Activated T-helper 17 cell treated with anti-CD3 and anti-CD28 coated beads, Interleukin-2, amount 50 U/mL, for 72 hours (primary cell): ENCODE data around the gene SUSD4. TPM values are rescaled to one million over a fixed set of nuclear protein-coding genes. Genes with fewer than 3 reads are reported as not detected.

ENCODE experiments used
- ATAC-seq: fragments of 150-1000 bp; cut with Tn5 transposase; replicated peaks from 2 replicates; pipeline ENCODE4 v1.10.0; 2021; ENCODE audit warnings: mild to moderate bottlenecking, moderate library complexity
- H3K27ac Mint-ChIP-seq: one replicate; pipeline ENCODE4 v1.8.0; 2022; ENCODE audit warnings: mixed read lengths
- H3K27me3 Mint-ChIP-seq: one replicate; pipeline ENCODE4 v1.8.0; 2022; ENCODE audit warnings: mixed read lengths
- H3K36me3 Mint-ChIP-seq: one replicate; pipeline ENCODE4 v1.8.0; 2022; ENCODE audit warnings: low read depth, mild to moderate bottlenecking, mixed read lengths
- H3K4me1 Mint-ChIP-seq: one replicate; pipeline ENCODE4 v1.8.0; 2022; ENCODE audit warnings: mixed read lengths
- H3K4me3 Mint-ChIP-seq: one replicate; pipeline ENCODE4 v1.8.0; 2022; ENCODE audit warnings: mild to moderate bottlenecking, mixed read lengths
- H3K9me3 Mint-ChIP-seq: one replicate; pipeline ENCODE4 v1.8.0; 2022; ENCODE audit warnings: mixed read lengths
- total RNA-seq, 2 donors: library from RNA; stranded (reverse); gene quantifications; one replicate each; pipeline ENCODE4 v1.2.3, GENCODE V29; 2022

The SUSD4 gene
- total RNA-seq, 2 donors from 2014 or later: 0.11 to 0.42 TPM

DNA sequence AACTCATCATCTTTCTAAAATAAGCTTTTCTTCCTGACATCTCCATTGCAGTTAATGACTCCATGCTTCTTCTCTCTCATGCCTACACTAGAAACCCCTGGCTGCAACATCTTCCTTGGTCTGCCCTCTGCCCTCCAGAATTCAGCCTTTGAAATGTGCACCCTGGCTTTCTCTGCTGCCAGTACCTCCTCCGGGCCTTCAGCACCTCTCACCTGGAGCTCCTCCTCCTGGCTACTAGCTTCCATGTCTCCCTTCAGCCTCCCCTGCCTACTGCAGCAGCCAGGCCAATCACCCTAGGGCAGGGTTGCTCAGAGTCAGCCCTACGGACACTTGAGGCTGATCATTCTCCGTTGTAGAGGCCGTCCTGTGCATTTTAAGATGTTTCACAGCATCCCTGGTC lies 18.3 kb downstream of the SUSD4 start:
- Mint-ChIP-seq H3K4me1 (peaks cover 5% of the 10 kb centered on the region), H3K9me3 (no peaks in the 10 kb centered on the region), H3K36me3 (no peaks in the 10 kb centered on the region), H3K4me3 (no peak overlapping the region), H3K27me3 (no peaks in the 10 kb centered on the region), H3K27ac (no peak overlapping the region)
- no peak for ATAC-seq

DNA sequence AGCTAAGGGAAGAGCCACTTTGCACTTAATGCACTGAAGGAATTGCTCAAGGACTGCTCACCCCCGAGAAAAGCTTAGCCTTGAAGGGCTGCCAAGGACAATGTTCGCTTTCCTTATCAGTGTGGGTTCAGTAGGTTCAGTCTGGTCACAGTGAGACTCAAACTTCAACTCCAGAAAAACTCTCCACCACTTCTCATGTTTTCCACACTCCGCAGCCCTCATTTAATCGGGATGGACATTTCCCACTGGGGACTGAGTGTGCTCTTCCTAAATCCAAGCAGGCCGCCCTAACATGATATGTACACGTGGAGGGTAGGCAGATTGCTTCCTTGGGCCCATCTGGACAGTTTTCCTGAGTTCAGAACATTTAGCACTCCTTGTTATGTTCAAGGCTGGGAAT lies 19.5 kb downstream of the SUSD4 start:
- no peak overlapping the region for H3K27ac Mint-ChIP-seq
- no peak for ATAC-seq

DNA sequence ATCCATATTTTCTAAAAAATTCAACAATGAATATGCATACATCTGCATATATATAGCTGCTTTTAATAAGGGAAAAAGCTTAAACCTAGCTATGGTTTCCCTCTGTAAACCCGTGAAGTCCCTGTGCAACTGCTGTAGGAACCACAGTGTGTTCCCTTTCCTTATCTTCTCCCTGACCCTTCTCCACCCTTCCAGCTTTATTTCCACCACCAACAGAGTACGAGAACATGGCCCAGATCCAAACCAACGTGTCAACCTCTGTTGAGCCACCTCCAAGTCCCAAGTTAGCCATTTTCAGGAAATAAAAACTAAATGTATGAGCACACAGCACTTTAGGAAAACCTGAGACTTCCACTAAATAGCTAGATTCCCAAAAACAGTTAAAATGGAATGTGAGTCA lies 20.3 kb downstream of the SUSD4 start:
- Mint-ChIP-seq H3K36me3 (no peaks in the 10 kb centered on the region), H3K27me3 (no peaks in the 10 kb centered on the region), H3K27ac (no peak overlapping the region), H3K4me3 (no peak overlapping the region), H3K4me1 (no peaks in the 10 kb centered on the region), H3K9me3 (no peaks in the 10 kb centered on the region)
- no peak for ATAC-seq

More for the DNA sequence above, 19.5 kb downstream of the SUSD4 start:
- H3K4me1 Mint-ChIP-seq: peaks cover 1% of the 10 kb centered on the region
- H3K36me3 Mint-ChIP-seq: no peaks in the 10 kb centered on the region
- H3K4me3 Mint-ChIP-seq: no peak overlapping the region
- H3K27me3 Mint-ChIP-seq: no peaks in the 10 kb centered on the region
- H3K9me3 Mint-ChIP-seq: no peaks in the 10 kb centered on the region

DNA sequence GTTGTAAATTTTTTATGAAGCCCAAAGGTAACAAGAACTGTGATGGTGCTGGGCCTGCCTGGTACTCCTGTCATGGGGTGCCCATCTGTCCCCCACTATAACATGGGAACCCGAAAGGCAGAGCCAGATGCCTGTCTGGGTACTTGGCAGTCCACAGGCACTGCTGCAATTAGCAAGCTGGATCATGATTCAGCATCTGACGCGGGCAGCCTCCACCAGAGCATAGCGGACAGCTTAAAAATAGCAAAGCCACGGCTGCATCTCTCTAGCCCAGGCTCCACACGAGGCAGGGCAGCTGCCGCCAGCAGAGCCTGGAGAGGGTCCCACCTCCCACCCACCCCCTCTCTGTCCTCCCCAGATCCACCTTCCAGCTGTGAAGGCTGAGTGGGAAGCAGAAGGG lies 22.9 kb downstream of the SUSD4 start:
- H3K9me3 Mint-ChIP-seq: no peaks in the 10 kb centered on the region
- no peak overlapping the region for H3K27ac Mint-ChIP-seq
- H3K4me1 Mint-ChIP-seq: no peaks in the 10 kb centered on the region
- H3K4me3 Mint-ChIP-seq: no peak overlapping the region
- H3K27me3 Mint-ChIP-seq: no peaks in the 10 kb centered on the region
- ATAC-seq: no peak
- no peaks in the 10 kb centered on the region for H3K36me3 Mint-ChIP-seq

DNA sequence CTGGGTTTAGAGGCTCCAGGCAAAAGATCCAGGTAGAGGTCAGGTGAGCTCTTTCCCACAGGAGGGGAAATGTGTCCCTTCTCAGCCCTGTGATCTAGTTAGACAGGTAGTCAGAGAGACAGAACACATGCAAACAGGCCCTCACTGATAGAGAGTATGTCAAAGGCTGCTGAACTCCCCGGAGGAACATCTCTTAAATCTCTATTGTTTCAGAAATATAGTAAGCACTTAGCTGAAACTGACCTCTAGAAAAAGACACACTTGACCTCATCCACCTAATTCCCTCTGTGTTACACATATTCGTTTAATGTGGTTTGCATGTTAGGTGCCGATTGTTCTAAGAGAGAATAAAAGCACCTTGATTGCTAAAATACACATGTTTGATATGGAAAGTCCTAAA lies 23.3 kb downstream of the SUSD4 start:
- no peaks in the 10 kb centered on the region for H3K4me1 Mint-ChIP-seq
- H3K4me3 Mint-ChIP-seq: no peak overlapping the region
- ATAC-seq: no peak
- no peak overlapping the region for H3K27ac Mint-ChIP-seq
- no peaks in the 10 kb centered on the region for H3K9me3 Mint-ChIP-seq
- H3K27me3 Mint-ChIP-seq: no peaks in the 10 kb centered on the region
- H3K36me3 Mint-ChIP-seq: no peaks in the 10 kb centered on the region

DNA sequence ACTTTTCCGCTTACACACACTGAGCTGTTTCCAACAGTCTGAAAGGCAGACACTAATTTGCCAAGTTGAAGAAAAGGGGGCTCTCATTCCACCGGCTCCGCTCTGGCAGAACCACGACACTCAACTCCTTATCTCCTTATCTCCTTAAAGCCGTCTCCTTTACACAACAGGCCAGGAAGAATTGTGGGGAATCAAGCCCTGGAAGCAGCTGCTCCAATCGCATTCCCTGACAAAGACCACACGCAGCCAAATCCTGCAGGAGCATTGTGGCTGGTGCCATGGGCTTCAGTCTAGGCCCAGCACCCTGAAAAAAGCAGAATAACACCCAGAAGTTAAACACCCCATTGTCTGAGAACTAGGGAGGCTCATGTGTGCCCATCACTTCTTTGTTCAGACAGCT lies 24.1 kb downstream of the SUSD4 start:
- no peaks in the 10 kb centered on the region for H3K27me3 Mint-ChIP-seq
- no peak overlapping the region for H3K4me3 Mint-ChIP-seq
- no peaks in the 10 kb centered on the region for H3K9me3 Mint-ChIP-seq
- no peak for ATAC-seq
- H3K27ac Mint-ChIP-seq: no peak overlapping the region
- no peaks in the 10 kb centered on the region for H3K36me3 Mint-ChIP-seq
- no peaks in the 10 kb centered on the region for H3K4me1 Mint-ChIP-seq

DNA sequence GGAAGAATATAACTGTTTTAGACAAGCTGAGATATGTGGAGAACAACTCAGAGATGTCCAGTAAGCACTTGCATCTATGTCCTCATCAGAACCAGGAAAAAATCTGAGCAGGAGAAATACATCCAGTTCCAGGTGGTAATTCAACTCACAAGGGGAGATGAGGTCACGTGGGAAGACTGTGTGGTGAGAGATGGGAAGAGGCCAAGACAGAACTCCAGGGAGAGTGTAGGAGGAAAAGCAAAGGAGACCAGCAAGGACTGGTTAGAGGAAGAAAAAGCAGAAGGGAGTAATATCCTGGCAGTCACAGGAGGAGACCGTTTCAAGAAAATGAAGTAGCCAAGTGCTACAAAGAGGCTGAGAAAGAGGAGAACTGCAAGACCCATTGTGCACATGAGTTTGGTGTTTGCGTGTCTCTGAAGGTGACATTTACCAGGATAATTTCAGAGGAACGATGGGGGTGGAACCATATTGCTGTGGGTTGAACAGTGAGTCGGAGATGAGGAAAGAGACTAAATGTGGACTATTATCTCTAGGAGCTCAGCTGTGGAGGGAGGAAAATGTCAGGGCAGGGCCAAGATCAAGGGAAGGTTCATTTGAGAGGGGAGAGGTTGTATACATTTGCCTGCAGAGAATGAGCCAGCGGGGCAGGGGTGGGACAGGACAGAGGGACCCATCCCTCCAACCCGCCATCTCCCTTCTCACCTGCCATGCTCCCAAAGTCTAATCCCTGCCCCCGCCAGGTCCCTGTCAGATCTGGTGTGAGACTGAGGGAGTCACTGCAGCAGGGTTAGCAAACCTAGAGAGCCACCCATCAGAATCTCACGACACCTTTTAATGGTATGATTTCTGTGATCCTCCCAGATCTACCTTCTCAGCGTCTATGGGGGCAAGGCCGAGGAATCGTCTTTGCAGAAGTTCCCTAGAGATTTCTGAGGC lies 24.9 kb downstream of the SUSD4 start:
- Mint-ChIP-seq H3K9me3 (no peaks in the 10 kb centered on the region), H3K27me3 (no peaks in the 10 kb centered on the region), H3K27ac (no peak overlapping the region), H3K36me3 (no peaks in the 10 kb centered on the region), H3K4me1 (no peaks in the 10 kb centered on the region), H3K4me3 (no peak overlapping the region)
- no peak for ATAC-seq

DNA sequence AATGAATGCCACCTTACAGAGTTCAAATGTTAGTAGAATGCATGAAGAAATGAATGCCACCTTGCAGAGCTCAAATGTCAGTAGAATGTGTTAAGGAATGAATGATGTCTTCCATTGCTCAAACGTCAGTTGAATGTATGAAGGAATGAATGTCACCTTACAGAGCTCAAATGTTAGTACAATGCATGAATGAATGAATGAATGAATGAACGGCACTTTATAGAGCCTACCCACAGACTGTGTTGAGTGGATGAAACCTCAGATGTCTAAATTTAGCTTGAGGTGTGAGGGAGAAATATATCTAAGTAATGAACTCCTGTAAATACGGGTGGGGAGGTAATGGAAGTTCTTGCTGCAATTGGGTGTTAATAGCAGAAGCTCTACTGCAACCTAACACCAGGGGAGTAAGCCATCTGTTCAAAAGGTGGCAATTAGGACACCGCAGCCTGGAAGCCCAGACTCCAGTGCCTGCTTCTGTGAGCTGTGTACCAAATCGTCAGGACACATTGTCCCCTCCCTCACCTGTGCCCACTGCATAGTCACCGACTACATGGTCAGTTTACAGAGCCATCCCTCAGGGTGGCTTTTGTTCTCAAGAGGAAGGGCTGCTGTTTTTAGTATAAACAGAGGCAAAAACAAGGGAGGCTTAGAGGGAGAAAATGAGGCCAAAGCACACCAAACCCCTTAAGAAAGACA lies 26.7 kb downstream of the SUSD4 start:
- ATAC-seq: no peak
- H3K9me3 Mint-ChIP-seq: no peaks in the 10 kb centered on the region
- no peaks in the 10 kb centered on the region for H3K4me1 Mint-ChIP-seq
- H3K27me3 Mint-ChIP-seq: no peaks in the 10 kb centered on the region
- H3K27ac Mint-ChIP-seq: no peak overlapping the region
- no peak overlapping the region for H3K4me3 Mint-ChIP-seq
- no peaks in the 10 kb centered on the region for H3K36me3 Mint-ChIP-seq

DNA sequence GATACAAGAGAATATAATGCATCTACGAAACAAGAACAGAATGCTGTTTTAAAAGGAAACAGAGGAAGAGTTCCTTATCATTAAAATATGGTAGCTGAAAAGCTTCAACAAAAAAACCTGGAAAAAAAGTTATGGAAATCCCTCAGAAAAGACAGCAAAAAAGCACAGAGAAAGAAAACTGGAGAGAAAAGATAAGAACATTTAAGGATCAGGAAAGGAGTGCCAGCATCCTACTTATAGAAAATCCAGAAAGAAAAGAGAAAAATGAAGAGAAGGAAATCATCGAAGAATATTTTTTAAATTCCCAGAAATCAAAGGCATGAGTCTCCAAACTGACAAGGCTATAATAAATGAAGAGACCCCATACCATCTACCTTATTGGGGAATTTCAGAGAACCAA lies 29.8 kb downstream of the SUSD4 start:
- no peaks in the 10 kb centered on the region for H3K4me1 Mint-ChIP-seq
- H3K36me3 Mint-ChIP-seq: no peaks in the 10 kb centered on the region
- ATAC-seq: no peak
- no peaks in the 10 kb centered on the region for H3K9me3 Mint-ChIP-seq
- no peak overlapping the region for H3K27ac Mint-ChIP-seq
- H3K27me3 Mint-ChIP-seq: no peaks in the 10 kb centered on the region
- no peak overlapping the region for H3K4me3 Mint-ChIP-seq

DNA sequence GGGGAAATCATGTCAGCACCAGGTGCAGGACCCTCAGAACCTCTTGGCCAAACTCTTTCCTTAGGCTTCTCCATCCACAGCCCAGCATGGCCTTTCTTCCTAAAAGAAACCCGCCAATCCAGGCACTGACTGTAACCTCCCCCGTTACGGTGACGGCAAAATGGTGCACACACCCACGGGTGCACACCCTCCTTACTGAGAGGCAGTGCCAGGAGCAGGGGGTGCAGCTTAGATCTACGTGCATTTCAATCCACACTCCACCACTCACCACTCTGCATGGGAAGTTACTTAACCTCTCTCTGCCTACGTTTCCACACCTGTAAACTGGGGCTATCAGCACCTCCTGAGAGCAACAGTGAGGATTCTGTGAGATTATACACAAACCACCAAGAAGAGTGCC lies 31.0 kb downstream of the SUSD4 start:
- Mint-ChIP-seq H3K27me3 (no peaks in the 10 kb centered on the region), H3K9me3 (no peaks in the 10 kb centered on the region), H3K27ac (no peak overlapping the region), H3K36me3 (no peaks in the 10 kb centered on the region), H3K4me1 (no peaks in the 10 kb centered on the region), H3K4me3 (no peak overlapping the region)
- ATAC-seq: no peak

DNA sequence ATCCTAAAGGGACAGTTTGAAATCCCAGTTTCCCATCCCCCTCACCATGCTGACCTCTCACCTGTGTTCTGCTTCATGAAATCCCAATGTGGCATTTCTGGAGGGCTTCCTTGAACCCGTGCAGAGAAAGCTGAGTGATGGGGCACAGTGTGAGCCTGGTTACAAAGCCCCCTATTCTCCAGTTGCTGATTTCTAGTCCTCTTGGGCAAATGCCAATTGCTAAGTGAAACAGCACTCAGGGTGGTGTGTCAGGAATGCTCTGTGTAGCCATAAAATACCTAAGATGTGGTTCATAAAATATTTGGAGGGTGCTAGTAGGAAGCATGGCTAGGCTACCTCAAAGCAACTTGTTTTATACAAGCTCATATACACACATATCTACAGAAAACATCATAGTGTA lies 32.0 kb downstream of the SUSD4 start:
- no peak for ATAC-seq
- Mint-ChIP-seq H3K4me3 (no peak overlapping the region), H3K27ac (no peak overlapping the region), H3K9me3 (no peaks in the 10 kb centered on the region), H3K4me1 (no peaks in the 10 kb centered on the region), H3K36me3 (no peaks in the 10 kb centered on the region), H3K27me3 (no peaks in the 10 kb centered on the region)

DNA sequence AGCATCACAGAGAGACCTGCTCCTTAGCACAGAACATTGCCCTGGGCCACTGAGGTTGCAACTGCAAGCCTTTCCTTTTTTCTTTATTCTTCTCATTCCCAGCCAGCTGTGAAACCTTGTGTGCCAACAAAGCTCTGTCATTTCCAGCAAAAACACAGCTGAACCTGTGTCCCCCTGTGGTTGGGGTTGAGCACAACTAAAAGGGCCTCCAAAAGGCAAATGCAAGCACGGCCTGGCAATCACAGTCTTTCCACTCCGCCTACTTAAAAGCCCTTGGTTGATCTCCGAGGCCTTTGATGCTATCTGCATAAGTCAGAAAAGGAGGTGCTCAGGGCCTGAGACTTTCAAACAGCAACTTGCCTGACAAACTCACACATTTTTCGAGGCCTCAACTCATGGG lies 32.7 kb downstream of the SUSD4 start:
- Mint-ChIP-seq H3K4me1 (no peaks in the 10 kb centered on the region), H3K36me3 (no peaks in the 10 kb centered on the region), H3K27ac (no peak overlapping the region), H3K27me3 (no peaks in the 10 kb centered on the region), H3K9me3 (no peaks in the 10 kb centered on the region), H3K4me3 (no peak overlapping the region)
- no peak for ATAC-seq

DNA sequence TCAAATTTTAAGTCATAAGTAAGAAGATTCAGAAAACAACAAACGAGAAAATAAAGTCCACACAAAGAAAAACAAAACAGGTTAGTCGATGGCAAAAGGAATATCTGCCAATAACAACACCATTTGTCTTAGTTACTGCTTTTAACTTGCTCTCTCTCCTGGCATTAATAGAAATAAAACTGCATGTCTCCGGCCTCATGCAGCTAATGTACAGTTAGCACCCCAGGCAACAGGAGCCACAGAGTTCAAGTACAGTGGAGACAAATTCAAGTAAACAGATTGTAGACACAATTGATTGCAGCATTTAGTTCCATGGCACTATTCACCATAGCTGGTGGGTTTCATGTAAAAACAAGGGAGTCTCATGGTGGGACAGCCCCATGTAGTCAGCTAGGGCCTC lies 33.5 kb downstream of the SUSD4 start:
- H3K9me3 Mint-ChIP-seq: no peaks in the 10 kb centered on the region
- no peaks in the 10 kb centered on the region for H3K4me1 Mint-ChIP-seq
- no peaks in the 10 kb centered on the region for H3K27me3 Mint-ChIP-seq
- no peak overlapping the region for H3K27ac Mint-ChIP-seq
- H3K36me3 Mint-ChIP-seq: no peaks in the 10 kb centered on the region
- no peak for ATAC-seq
- H3K4me3 Mint-ChIP-seq: no peak overlapping the region

DNA sequence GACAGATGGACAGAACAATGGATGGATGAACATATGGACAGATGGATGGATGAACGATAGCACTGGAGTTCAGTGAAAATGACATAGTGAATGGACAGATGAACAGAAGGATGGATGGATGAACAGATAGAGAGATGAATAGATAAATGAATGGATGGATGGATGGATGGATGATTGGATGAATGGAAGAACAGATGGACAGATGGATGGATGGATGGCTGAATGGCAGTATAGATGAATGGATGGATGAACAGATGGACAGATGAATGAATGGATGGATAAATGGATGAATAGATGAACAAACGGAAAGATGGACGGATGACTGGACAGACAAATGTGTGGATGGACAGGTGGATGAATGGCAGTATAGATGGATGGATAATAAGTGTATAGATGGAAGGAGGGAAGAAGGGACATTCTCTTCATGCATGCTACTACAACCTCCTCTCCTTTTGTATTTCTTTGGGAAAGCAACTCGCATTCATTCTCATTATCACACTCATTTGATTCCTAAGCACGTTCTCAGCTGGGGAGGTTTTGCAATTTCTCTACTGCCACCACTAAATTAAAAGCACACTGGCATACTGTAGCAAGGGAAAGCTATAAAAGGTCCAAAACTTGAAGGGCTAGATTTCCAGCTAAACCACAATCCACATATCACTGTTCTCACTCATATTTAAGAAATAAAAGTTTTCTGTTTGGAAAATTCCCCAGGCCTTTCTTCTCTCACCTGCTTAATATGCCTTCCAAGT lies 34.1 kb downstream of the SUSD4 start:
- no peaks in the 10 kb centered on the region for H3K36me3 Mint-ChIP-seq
- no peak overlapping the region for H3K27ac Mint-ChIP-seq
- no peaks in the 10 kb centered on the region for H3K27me3 Mint-ChIP-seq
- no peaks in the 10 kb centered on the region for H3K4me1 Mint-ChIP-seq
- ATAC-seq: no peak
- no peak overlapping the region for H3K4me3 Mint-ChIP-seq
- no peaks in the 10 kb centered on the region for H3K9me3 Mint-ChIP-seq

DNA sequence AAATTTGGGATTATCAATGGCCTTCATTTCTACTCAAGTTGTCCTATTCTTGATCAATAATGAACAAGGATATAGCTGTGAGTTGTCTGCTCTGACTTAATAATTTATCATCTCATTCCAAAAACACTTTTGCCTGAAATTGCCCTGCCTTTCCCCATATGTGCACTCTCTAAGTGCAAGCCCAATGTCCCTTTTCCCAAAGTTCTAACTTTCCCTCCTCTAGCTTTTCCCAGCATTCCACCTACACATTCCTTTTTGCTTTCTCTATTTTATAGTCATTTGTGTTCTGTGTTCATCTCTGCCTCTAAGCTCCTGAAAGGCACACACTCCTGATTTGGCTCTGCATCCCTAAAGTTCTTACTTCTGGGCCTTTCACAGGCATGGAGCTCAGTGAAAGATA lies 34.7 kb downstream of the SUSD4 start:
- Mint-ChIP-seq H3K27ac (no peak overlapping the region), H3K4me3 (no peak overlapping the region), H3K27me3 (no peaks in the 10 kb centered on the region), H3K9me3 (no peaks in the 10 kb centered on the region), H3K36me3 (no peaks in the 10 kb centered on the region), H3K4me1 (peaks cover under 1% of the 10 kb centered on the region)
- ATAC-seq: no peak
